IMR-90 (cell line): ENCODE measurements around the gene CTSL. TPM values are rescaled to one million over a fixed set of nuclear protein-coding genes. Genes with fewer than 3 reads are reported as not detected.

ENCODE experiments used
- ATAC-seq: fragments of 200-7000 bp; cut with Tn5 transposase; 2 replicates; pipeline ENCODE4 v1.9.1; 2020; ENCODE audit warnings: low read depth, mild to moderate bottlenecking, moderate library complexity
- BruUV-seq: library from RNA; stranded (reverse); fragments of 400-500 nt; replicated peaks from 2 replicates; lab custom pipeline; 2021; lab: Mats Ljungman, UMichigan
- CTCF ChIA-PET: fragments of 300-600 bp; formaldehyde crosslinking; extraction: SDS; loops from one replicate; lab custom pipeline; 2021; ENCODE audit warnings: antibody characterized with exemption; lab: Yijun Ruan, JAX
- POLR2A ChIA-PET: fragments of 300-600 bp; sonication (Branson Sonifier 250); formaldehyde crosslinking; loops from one replicate; lab custom pipeline; 2022; ENCODE audit warnings: antibody characterized with exemption; ENCODE audit not compliant: unreplicated experiment; lab: Charles Lee
- DNase-seq: peaks from one replicate; pipeline ENCODE4 v3.0.0; 2013
- H2AFZ ChIP-seq: replicated peaks from 2 replicates; pipeline ENCODE3; 2013; ENCODE audit warnings: low read length, mild to moderate bottlenecking; ENCODE audit not compliant: poor library complexity
- H2AK5ac ChIP-seq: 2 replicates; pipeline ENCODE4 v1.6.1; 2013; ENCODE audit warnings: low read depth, low read length, inconsistent platforms
- H2AK9ac ChIP-seq: replicated peaks from 2 replicates; pipeline ENCODE3; 2013; ENCODE audit warnings: mild to moderate bottlenecking, low read depth, low read length, moderate library complexity; ENCODE audit not compliant: poor library complexity
- H2BK120ac ChIP-seq: 2 replicates; pipeline ENCODE4 v1.6.1; 2013; ENCODE audit warnings: low read depth, low read length, inconsistent platforms
- H2BK15ac ChIP-seq: 3 replicates; pipeline ENCODE4 v1.6.1; 2013; ENCODE audit warnings: low read depth, low read length, inconsistent platforms
- H2BK20ac ChIP-seq: 2 replicates; pipeline ENCODE4 v1.6.1; 2013; ENCODE audit warnings: low read depth, mild to moderate bottlenecking, inconsistent platforms, low read length, moderate library complexity
- H2BK5ac ChIP-seq: 2 replicates; pipeline ENCODE4 v1.6.1; 2013; ENCODE audit warnings: mild to moderate bottlenecking, low read depth, low read length, inconsistent platforms; ENCODE audit not compliant: poor library complexity, severe bottlenecking
- H3K14ac ChIP-seq: replicated peaks from 2 replicates; pipeline ENCODE4 v1.6.1; 2013; ENCODE audit warnings: low read depth, low read length, inconsistent platforms
- H3K18ac ChIP-seq: 2 replicates; pipeline ENCODE4 v1.6.1; 2013; ENCODE audit warnings: low read depth, low read length, control low read depth
- H3K23ac ChIP-seq: 2 replicates; pipeline ENCODE4 v1.6.1; 2013; ENCODE audit warnings: low read depth, low read length, inconsistent platforms
- H3K27ac ChIP-seq: 2 replicates; pipeline ENCODE4 v1.5.1; 2013; ENCODE audit warnings: mild to moderate bottlenecking, control low read depth, low read length; ENCODE audit not compliant: insufficient read depth
- H3K27me3 ChIP-seq: 2 replicates; pipeline ENCODE4 v1.6.1; 2013; ENCODE audit warnings: low read length; ENCODE audit not compliant: control insufficient read depth, insufficient read depth
- H3K36me3 ChIP-seq: 2 replicates; pipeline ENCODE4 v1.6.1; 2013; ENCODE audit warnings: low read length, mixed read lengths; ENCODE audit not compliant: control insufficient read depth, insufficient read depth
- H3K4ac ChIP-seq: 2 replicates; pipeline ENCODE4 v1.6.1; 2013; ENCODE audit warnings: low read depth, low read length, inconsistent platforms
- H3K4me1 ChIP-seq: 2 replicates; pipeline ENCODE4 v1.6.1; 2013; ENCODE audit warnings: low read length, mixed read lengths; ENCODE audit not compliant: control insufficient read depth, insufficient read depth
- H3K4me2 ChIP-seq: 2 replicates; pipeline ENCODE4 v1.6.1; 2013; ENCODE audit warnings: low read depth, mild to moderate bottlenecking, control low read depth, low read length, moderate library complexity
- H3K4me3 ChIP-seq: 2 replicates; pipeline ENCODE4 v1.5.1; 2013; ENCODE audit warnings: low read depth, mild to moderate bottlenecking, control low read depth, low read length, moderate library complexity; ENCODE audit not compliant: insufficient read depth
- H3K56ac ChIP-seq: 2 replicates; pipeline ENCODE4 v1.6.1; 2013; ENCODE audit warnings: low read length, inconsistent platforms; ENCODE audit not compliant: insufficient read depth; ENCODE audit errors: extremely low read depth
- H3K79me1 ChIP-seq, 2 experiments: 2 replicates each; pipeline ENCODE4 v1.6.1; 2013; ENCODE audit warnings: low read length in 2 of 2, inconsistent platforms in 1 of 2, low read depth in 1 of 2
- H3K9ac ChIP-seq: 2 replicates; pipeline ENCODE4 v1.6.1; 2013; ENCODE audit warnings: low read depth, low read length, control low read depth
- H3K9me1 ChIP-seq: 2 replicates; pipeline ENCODE4 v1.6.1; 2013; ENCODE audit warnings: low read length, inconsistent platforms; ENCODE audit not compliant: insufficient read depth
- H3K9me3 ChIP-seq: 2 replicates; pipeline ENCODE4 v1.6.1; 2013; ENCODE audit warnings: low read length; ENCODE audit not compliant: control insufficient read depth, insufficient read depth
- H4K20me1 ChIP-seq: 2 replicates; pipeline ENCODE4 v1.6.1; 2013; ENCODE audit warnings: low read length, inconsistent platforms; ENCODE audit not compliant: insufficient read depth
- H4K5ac ChIP-seq: 2 replicates; pipeline ENCODE4 v1.6.1; 2013; ENCODE audit warnings: mild to moderate bottlenecking, low read depth, low read length, control low read depth
- H4K8ac ChIP-seq, 2 experiments: 2 replicates each; pipeline ENCODE4 v1.6.1; 2013; ENCODE audit warnings: low read depth in 2 of 2, low read length in 2 of 2, control low read depth in 1 of 2, inconsistent platforms in 1 of 2
- H4K91ac ChIP-seq: 2 replicates; pipeline ENCODE4 v1.6.1; 2013; ENCODE audit warnings: low read depth, low read length, inconsistent platforms; ENCODE audit not compliant: insufficient read depth
- BHLHE40 ChIP-seq: fragments of 150-350 bp; IDR thresholded peaks from 2 replicates; pipeline ENCODE4 v1.6.1; 2016; ENCODE audit warnings: mild to moderate bottlenecking, low read depth, low read length
- CEBPB ChIP-seq: IDR thresholded peaks from 2 replicates; pipeline ENCODE4 v1.6.1; 2012; ENCODE audit warnings: low read depth, low read length, improper control_type of control experiment
- CHD1 ChIP-seq: IDR thresholded peaks from 2 replicates; pipeline ENCODE4 v1.6.1; 2012; ENCODE audit warnings: low read depth, low read length, improper control_type of control experiment
- FOS ChIP-seq: fragments of 150-350 bp; IDR thresholded peaks from 2 replicates; pipeline ENCODE4 v1.6.1; 2016; ENCODE audit warnings: low read depth, low read length
- MAFK ChIP-seq: IDR thresholded peaks from 2 replicates; pipeline ENCODE4 v1.6.1; 2012; ENCODE audit warnings: low read depth, low read length, improper control_type of control experiment
- MAZ ChIP-seq: IDR thresholded peaks from 2 replicates; pipeline ENCODE4 v1.6.1; 2012; ENCODE audit warnings: low read depth, mild to moderate bottlenecking, low read length, improper control_type of control experiment, moderate library complexity, borderline replicate concordance
- MXI1 ChIP-seq: IDR thresholded peaks from 2 replicates; pipeline ENCODE4 v1.6.1; 2012; ENCODE audit warnings: low read depth, mild to moderate bottlenecking, low read length, moderate library complexity, borderline replicate concordance
- NFE2L2 ChIP-seq: fragments of 150-350 bp; IDR thresholded peaks from 2 replicates; pipeline ENCODE4 v1.6.1; 2016; ENCODE audit warnings: low read depth, mild to moderate bottlenecking, low read length
- POLR2A ChIP-seq: IDR thresholded peaks from 2 replicates; pipeline ENCODE4 v1.6.1; 2012; ENCODE audit warnings: mild to moderate bottlenecking, low read depth, low read length
- RAD21 ChIP-seq: IDR thresholded peaks from 2 replicates; pipeline ENCODE4 v1.6.1; 2012; ENCODE audit warnings: low read length, improper control_type of control experiment
- RCOR1 ChIP-seq: IDR thresholded peaks from 2 replicates; pipeline ENCODE4 v1.6.1; 2012; ENCODE audit warnings: mild to moderate bottlenecking, low read length, improper control_type of control experiment; ENCODE audit not compliant: insufficient replicate concordance
- SMC3 ChIP-seq: fragments of 150-350 bp; IDR thresholded peaks from 2 replicates; pipeline ENCODE4 v1.6.1; 2016; ENCODE audit warnings: low read depth, mild to moderate bottlenecking, antibody characterized with exemption, low read length, moderate library complexity
- WGBS, 2 experiments: methylation state at CpG; one replicate each; pipeline versions ENCODE4 v1.1.5 to v1.1.7; 2013; ENCODE audit warnings: missing lambda C conversion rate in 2 of 2; ENCODE audit not compliant: insufficient read length in 1 of 2; ENCODE audit errors: extremely low coverage in 2 of 2; 5-methylcytosine and 5-hydroxymethylcytosine counted together
- dilution Hi-C: fragments of 300-500 bp; cut with HindIII; formaldehyde crosslinking; loops from one replicate; pipeline ENCODE4 v1.14.3; 2018; ENCODE audit warnings: low sequenced_read_pairs; ENCODE audit not compliant: unreplicated experiment
- in situ Hi-C: fragments of 300-500 bp; cut with MboI; formaldehyde crosslinking; loops from 3 replicates; pipeline ENCODE4 v1.14.3; 2019; ENCODE audit warnings: low sequenced_read_pairs, inconsistent platforms, mixed read lengths
- intact Hi-C: fragments of 100-400 bp; cut with micrococcal nuclease; formaldehyde crosslinking; loops from 2 replicates; pipeline ENCODE4 v1.10.0; 2022
- polyA plus RNA-seq, 3 experiments: library from polyadenylated mRNA; depleted of rRNA; stranded (reverse); fragments of >200 nt; gene quantifications; 2 replicates each; pipeline ENCODE4 v1.2.3, GENCODE V29; 2012; ENCODE audit warnings: low replicate concordance in 1 of 3
- total RNA-seq: library from RNA; depleted of rRNA; stranded (reverse); fragments of >200 nt; gene quantifications from 2 replicates; pipeline ENCODE4 v1.2.3, GENCODE V29; 2012
- TF ChIP-seq, protein P1 (sequence below): fragments of 150-350 bp; IDR thresholded peaks from 2 replicates; pipeline ENCODE4 v1.6.1; 2017; ENCODE audit warnings: mild to moderate bottlenecking, antibody characterized with exemption, low read length, low read depth
- TF ChIP-seq, protein P2 (sequence below): conservative IDR thresholded peaks from 2 replicates; pipeline ENCODE4 v1.5.1; 2012; ENCODE audit warnings: mild to moderate bottlenecking, low read depth, low read length, improper control_type of control experiment
- TF ChIP-seq, protein P3 (sequence below): fragments of 150-350 bp; IDR thresholded peaks from 2 replicates; pipeline ENCODE4 v1.6.1; 2016; ENCODE audit warnings: low read depth, mild to moderate bottlenecking, low read length, moderate library complexity, borderline replicate concordance

Gene CTSL
- total and polyA plus RNA-seq, 2 of the 4 experiments (the other 2 are of a cell fraction): 57.0 to 112 TPM

DNA sequence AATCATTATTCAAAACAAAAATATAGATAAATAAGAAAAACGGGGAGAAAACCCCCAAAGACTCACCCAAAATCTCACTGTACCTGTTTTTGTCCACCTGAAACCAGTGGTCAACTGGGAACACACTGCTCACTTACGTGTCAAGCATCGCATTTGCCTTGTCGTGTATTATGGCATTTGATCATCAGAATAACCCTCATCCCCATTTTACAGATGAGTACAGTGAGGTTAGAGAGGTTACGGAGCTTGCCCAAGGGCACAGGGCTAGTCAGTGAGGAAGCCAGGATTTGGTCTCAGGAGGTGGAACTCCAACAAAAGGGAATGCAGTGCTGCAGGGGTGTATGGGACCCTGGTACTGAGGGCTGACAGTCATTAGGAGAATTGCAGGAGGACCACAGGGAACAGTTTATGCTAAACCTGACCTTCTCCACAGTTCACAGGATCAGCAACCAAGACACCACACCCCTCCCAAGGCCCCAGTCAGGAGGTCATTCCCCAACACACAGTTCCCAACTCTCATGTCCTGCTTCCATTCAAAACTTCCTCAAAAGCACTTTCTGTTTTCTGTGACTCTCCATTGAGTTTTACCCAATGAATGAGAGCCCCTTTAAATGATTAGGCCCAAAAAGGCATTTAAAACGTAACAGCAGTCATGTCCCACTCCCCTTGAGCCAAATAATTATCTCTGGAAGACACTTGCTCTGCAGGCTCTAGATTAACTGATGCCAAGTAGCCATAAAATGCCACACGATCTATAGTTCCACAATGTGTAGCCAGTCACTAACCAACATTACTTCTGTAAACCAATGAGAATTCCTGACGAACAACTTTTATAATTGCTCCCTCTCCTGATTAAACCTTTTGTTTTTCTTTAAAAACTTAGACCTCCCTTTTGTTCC lies 50.8 kb downstream of the CTSL start:
- H4K5ac ChIP-seq: no peak overlapping the region
- no peak overlapping the region for H2BK5ac ChIP-seq
- H3K27ac ChIP-seq: no peak overlapping the region
- no peak overlapping the region for H2BK20ac ChIP-seq
- no peak for TF ChIP-seq MAZ
- no peak for TF ChIP-seq CEBPB
- no peak for TF ChIP-seq NFE2L2
- no peak for TF ChIP-seq RAD21
- no peak for TF ChIP-seq MAFK
- TF ChIP-seq POLR2A: no peak
- no peak for TF ChIP-seq RCOR1
- TF ChIP-seq, protein P1, sequence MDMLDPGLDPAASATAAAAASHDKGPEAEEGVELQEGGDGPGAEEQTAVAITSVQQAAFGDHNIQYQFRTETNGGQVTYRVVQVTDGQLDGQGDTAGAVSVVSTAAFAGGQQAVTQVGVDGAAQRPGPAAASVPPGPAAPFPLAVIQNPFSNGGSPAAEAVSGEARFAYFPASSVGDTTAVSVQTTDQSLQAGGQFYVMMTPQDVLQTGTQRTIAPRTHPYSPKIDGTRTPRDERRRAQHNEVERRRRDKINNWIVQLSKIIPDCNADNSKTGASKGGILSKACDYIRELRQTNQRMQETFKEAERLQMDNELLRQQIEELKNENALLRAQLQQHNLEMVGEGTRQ: no peak
- no peak for TF ChIP-seq FOS
- TF ChIP-seq MXI1: no peak
- no peak for TF ChIP-seq SMC3
- TF ChIP-seq, protein P2, sequence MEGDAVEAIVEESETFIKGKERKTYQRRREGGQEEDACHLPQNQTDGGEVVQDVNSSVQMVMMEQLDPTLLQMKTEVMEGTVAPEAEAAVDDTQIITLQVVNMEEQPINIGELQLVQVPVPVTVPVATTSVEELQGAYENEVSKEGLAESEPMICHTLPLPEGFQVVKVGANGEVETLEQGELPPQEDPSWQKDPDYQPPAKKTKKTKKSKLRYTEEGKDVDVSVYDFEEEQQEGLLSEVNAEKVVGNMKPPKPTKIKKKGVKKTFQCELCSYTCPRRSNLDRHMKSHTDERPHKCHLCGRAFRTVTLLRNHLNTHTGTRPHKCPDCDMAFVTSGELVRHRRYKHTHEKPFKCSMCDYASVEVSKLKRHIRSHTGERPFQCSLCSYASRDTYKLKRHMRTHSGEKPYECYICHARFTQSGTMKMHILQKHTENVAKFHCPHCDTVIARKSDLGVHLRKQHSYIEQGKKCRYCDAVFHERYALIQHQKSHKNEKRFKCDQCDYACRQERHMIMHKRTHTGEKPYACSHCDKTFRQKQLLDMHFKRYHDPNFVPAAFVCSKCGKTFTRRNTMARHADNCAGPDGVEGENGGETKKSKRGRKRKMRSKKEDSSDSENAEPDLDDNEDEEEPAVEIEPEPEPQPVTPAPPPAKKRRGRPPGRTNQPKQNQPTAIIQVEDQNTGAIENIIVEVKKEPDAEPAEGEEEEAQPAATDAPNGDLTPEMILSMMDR: no peak
- no peak for TF ChIP-seq CHD1
- TF ChIP-seq, protein P3, sequence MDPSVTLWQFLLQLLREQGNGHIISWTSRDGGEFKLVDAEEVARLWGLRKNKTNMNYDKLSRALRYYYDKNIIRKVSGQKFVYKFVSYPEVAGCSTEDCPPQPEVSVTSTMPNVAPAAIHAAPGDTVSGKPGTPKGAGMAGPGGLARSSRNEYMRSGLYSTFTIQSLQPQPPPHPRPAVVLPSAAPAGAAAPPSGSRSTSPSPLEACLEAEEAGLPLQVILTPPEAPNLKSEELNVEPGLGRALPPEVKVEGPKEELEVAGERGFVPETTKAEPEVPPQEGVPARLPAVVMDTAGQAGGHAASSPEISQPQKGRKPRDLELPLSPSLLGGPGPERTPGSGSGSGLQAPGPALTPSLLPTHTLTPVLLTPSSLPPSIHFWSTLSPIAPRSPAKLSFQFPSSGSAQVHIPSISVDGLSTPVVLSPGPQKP: no peak
- no peak for TF ChIP-seq BHLHE40
- H4K91ac ChIP-seq: no peak overlapping the region
- ATAC-seq (no peak), DNase-seq (no peak)
- no peaks in the 10 kb centered on the region for H3K9me1 ChIP-seq
- H2AFZ ChIP-seq: no peak overlapping the region
- no peak overlapping the region for H3K9ac ChIP-seq
- BruUV-seq: no TSS peak
- no peak overlapping the region for H3K23ac ChIP-seq
- H2BK120ac ChIP-seq: no peak overlapping the region
- no peak overlapping the region for H2BK15ac ChIP-seq
- H3K4me1 ChIP-seq: no peaks in the 10 kb centered on the region
- no peak overlapping the region for H3K4me2 ChIP-seq
- dilution Hi-C loops: no loop called here
- H3K27me3 ChIP-seq: peaks cover 10% of the 10 kb centered on the region
- no peak overlapping the region for H3K56ac ChIP-seq
- H3K18ac ChIP-seq: no peak overlapping the region
- H2AK5ac ChIP-seq: no peak overlapping the region
- in situ Hi-C loops: no loop called here
- 42% methylated on average over 2 of the region's 8 CpGs; no CpG with 5 or more reads in 1 of the 2 experiments for WGBS, 2 experiments
- H3K79me1 ChIP-seq: no peaks in the 10 kb centered on the region
- H3K14ac ChIP-seq: no peak overlapping the region
- no peak overlapping the region for H3K4me3 ChIP-seq
- ChIA-PET POLR2A (no interaction called here), CTCF (no interaction called here)
- H4K20me1 ChIP-seq: no peaks in the 10 kb centered on the region
- H3K36me3 ChIP-seq: no peaks in the 10 kb centered on the region
- H3K9me3 ChIP-seq: no peaks in the 10 kb centered on the region
- intact Hi-C loops: no loop called here
- H3K4ac ChIP-seq: no peak overlapping the region
- no peak overlapping the region for H2AK9ac ChIP-seq
- no peak overlapping the region for H4K8ac ChIP-seq
